ENCODE data around the gene TRIO.
"Not testable (repeated sequence)": the region's sequence is repeated elsewhere in the genome, so short reads cannot be mapped to it uniquely, and the experiment has no call there.

The TRIO gene

DNA sequence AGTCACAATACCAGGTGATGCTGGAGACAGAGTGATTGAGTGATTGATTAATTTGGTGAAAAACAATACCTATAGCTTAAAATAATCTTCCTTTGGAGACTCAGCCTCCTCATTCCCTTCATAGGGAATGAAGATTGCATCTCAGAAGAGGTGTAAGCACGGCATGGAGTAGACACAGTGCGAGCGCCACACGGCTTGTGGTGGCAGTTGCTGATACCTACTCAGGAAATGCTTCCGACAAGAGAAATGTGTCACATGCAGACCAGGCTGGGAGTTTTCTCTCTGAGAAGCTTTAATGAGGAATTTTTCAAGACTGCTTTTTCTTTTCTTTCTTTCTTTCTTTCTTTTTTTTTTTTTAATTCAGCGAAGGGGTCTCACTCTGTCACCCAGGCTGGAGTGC is 226.6 kb downstream of the TRIO start:
- no peak for DNase-seq

DNA sequence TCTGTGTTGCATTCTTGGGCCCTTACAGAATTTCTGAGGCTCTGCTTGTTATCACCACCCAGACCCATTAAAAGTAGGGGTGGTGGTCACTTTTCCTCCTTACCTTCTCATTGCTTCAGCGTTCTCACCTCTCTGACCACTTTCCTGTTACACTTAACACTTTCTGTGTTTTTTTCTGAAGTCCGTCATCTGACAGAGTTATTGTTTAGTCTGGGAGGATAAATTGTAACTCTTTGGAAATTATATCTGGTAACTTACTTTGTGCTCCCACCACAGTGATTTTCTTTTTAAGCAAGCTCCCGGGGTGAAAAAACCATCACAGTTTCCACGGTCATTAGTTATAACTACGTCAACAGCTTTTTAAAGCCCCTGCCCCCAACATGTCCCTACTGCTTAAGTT is 227.2 kb downstream of the TRIO start:
- no peak for DNase-seq

DNA sequence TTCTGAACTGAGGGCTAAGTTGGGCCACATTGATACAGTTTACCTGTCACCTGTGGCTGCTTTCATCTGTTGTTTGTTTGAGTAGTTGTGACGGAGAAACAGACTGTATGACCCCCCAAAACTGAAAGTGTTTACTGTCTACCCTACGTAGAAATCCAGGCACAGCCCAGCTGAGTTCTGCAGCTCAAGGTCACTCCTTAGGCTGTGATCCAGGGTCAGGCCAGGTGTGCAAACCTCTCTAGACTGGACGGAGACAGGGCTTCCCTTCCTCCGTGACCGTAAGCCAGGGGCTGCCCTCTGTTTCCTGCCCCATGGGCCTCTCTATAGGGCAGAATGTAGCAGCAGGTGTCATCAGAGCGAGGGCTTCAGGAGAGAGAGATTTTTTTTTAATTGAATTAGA is 230.5 kb downstream of the TRIO start:
- no peak for DNase-seq

DNA sequence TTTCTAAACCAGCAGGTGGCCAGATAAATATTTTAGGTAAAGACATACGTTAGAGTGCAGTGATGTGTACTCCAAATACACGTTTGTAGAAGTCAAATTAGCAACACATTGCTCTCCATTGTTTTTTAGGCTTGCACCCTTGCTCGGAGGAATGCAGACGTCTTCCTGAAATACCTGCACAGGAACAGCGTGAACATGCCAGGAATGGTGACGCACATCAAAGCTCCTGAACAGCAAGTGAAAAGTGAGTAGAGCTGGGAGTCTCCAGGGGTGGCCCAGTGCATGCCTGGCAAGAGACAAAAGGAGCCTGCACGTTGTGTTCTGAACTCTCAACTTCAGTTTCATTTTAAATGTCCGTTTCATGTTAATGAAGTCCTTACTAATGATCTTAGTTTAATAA is 231.0 kb downstream of the TRIO start:
- no peak for DNase-seq

DNA sequence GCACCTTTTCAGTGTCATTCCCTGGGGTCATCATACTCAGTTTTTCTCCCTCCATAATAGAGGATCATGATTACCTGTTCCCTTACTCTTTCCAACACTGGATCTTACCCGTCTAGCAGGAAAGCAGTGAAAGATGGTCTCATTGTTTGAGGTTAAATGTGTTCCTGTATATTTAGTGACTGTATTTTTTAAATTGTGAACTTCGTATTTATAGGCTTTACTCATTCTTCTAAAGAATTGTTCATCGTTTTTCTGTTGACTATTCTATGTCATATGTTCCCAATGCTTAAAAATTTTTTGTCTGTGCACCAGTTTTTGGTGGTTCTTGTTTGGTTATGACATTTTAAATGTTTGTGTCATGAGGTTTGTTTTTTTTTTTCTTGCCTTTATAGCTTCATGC is 233.6 kb downstream of the TRIO start:
- no peak for DNase-seq

DNA sequence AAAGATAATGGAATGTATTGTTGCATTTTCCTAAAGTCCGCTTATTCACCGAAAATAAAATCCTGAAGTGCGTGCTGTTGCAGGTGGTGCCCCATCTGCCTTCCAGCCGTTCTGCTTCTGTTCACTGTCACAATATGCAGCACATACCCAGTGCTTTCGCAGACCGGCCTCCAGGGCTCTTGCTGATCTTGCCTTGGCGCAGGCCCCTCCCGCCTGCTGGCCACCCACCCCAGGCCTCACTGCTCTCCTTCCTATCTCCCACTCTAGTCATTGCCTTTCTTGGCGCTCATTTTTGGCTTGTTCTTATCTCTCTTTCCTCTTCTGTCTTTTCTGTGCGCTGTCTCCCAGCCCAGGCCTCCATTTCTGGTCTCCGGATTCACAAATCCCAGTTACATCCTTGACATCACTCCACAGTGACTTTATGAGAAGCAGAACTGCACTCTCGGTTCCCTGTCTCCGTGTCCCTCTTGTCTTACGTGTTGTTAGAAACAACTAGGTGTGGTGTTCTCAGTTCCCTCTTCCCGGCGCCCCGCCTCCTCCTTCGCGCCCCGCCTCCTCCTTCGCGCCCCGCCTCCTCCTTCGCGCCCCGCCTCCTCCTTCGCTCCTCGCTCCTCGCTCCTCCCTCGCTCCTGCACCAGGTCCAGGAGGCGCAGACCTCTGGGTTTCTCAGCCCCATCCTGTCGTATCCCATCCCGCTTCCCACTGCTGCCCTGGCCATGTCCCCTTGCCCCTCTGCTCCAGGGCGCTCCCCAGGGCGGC is 236.8 kb downstream of the TRIO start:
- DNase-seq: no peak

DNA sequence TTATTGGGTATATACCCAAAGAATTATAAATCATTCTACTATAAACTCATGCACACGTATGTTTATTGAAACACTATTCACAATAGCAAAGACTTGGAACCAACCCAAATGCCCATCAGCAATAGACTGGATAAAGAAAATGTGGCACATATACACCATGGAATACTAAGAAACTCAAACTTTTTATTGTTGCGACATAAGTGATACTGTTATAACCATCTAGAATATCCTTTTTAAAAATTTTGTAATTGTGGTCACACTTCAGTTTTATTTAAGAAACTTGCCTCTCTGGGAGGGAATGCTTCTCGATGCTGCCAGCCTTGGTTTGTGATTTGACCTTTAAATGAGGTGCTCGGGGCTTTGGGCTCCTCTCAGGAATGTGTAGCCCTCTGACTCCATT is 237.6 kb downstream of the TRIO start:
- DNase-seq: no peak

DNA sequence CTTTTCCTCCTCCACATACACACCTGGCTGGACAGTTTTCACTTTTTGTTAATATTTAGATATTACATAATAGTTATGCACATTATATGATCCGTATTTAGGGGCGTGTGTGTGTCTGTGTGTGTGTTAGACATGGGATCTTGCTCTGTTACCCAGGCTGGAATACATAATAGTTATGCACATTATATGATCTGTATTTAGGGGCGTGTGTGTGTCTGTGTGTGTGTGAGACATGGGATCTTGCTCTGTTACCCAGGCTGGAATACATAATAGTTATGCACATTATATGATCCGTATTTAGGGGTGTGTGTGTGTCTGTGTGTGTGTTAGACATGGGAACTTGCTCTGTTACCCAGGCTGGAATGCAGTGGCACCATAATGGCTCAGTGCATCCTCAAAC is 239.5 kb downstream of the TRIO start:
- no peak for DNase-seq

DNA sequence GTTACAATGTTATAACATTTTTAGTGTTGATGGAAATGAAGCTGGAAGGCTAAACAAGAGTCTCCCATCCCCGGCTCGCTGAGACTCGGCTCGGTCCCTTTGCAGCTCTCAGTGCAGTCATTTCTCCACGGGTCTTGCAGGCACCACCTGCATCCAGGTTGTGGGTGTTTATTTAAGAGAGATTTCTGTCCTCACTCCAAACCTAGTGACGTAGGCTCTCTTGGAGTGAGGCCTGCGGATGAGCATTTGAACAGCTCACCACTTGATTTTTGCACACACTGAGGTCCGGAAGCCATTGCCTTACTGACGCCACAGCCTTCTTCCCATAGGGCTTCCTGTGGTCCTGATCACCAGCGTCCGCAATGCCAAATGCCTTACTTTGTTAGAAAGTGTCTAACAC is 240.8 kb downstream of the TRIO start:
- no peak for DNase-seq

DNA sequence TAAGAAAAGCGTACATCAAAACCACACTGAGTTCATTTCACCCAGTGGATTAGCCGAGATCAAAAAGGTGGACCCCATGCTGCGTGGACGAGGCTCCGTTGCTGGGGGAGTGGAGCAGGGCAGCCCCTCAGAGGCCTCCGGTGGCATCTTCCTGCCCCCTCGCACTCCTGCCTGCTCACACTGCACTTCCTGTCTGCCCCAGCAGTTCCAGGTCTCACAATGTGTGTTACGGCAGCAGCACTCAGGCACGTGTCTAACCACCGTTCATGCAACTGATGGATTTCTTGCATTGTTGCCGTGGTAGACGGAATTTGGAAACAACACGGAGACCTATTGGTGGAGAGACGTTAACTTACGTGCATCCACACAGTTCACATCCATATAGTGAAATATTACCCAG is 241.9 kb downstream of the TRIO start:
- no peak for DNase-seq

DNA sequence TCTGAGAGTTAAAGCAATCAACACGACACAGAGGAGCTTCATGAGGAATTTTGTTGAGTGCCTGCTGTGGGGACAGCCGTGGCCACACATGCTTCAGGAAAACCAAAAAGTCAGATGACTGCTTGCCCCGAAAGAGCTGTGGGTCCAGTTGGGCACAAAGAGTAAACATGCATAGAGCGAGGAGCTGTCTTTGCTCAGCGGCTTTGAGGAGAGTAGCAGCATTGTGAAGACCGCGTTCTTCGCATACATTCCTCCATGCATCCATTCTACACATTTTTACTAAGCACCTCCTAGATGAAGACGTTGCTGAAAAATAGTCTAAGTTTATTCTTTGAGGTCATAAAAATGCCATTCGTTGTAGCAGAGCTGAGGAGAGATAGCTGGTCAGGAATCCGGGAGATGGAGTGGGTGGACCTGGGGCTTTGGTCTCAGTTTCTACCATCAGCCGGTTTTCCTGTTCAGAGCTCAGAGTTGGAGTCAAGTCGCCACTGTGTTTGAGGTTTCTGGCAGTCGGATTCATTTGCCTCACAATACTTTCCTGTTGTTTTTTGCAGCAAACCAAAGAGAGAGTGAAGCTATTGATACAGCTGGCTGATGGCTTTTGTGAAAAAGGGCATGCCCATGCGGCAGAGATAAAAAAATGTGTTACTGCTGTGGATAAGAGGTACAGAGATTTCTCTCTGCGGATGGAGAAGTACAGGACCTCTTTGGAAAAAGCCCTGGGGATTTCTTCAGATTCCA is 243.9 kb downstream of the TRIO start:
- DNase-seq: no peak

DNA sequence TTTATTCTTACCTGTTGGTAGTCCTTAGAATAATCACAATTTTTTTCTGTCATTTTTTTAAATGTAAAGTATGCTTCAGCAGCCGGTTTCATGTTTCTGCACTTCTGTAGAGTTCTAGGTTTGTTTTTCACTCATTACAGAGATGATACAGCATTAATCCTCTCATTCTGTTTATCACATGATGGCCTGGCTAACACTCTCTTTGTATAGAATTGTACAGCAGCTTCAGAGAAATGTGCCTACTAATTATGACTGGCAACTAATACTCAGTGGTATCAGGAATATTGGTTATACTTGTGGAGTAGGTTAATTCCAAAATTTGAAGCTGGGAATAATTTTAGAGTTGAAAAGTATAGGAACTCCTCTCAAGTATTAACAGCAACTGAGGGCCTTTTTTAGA is 245.6 kb downstream of the TRIO start:
- DNase-seq: no peak

DNA sequence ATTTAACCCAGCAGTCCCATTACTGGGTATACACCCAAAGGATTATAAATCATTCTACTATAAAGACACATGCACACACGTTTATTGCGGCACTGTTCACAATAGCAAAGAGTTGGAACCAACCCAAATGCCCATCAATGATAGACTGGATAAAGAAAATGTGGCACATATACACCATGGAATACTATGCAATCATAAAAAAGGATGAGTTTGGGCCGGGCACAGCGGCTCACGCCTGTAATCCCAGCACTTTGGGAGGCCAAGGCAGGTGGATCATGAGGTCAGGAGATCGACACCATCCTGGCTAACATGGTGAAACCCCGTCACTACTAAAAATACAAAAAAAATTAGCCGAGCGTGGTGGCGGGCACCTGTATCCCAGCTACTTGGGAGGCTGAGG is 249.4 kb downstream of the TRIO start:
- DNase-seq: not testable (repeated sequence)

DNA sequence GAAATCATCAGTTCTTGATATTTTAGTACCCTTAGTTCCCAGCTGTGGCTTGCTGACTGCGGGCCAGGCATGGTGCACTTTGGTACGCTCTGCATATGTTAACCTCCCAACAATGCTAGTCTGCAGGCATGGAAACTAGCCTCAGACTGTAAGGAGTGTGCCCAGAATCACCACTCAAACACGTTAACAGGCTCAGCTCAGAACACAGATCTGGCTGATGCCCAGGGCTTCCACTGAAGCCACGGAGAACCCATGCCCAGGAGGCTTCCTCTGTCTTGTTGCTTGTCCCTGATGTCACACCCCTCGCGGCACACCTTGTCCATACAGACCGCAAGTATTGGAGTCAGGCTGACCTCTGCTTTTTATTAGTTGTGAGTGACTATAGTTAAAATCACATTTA is 251.2 kb downstream of the TRIO start:
- no peak for DNase-seq

DNA sequence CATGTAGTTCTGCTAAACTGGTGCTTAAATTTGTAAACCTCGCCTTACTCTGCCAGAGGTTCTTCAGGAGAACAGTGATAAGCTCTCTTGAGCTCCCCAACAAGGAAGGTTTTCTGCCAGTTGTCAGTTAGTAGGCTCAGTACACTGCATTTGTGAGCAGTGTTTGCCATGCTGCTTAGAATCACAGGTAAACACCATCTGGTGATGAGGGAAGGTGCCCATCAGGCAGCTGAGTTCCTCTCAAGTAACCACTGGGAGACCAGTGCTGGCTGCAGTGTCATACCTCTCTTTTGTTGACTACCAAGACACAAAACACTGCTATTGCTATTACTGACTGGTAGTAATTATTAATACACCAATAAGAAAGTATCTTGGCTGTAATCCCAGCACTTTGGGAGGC is 252.3 kb downstream of the TRIO start:
- no peak for DNase-seq

DNA sequence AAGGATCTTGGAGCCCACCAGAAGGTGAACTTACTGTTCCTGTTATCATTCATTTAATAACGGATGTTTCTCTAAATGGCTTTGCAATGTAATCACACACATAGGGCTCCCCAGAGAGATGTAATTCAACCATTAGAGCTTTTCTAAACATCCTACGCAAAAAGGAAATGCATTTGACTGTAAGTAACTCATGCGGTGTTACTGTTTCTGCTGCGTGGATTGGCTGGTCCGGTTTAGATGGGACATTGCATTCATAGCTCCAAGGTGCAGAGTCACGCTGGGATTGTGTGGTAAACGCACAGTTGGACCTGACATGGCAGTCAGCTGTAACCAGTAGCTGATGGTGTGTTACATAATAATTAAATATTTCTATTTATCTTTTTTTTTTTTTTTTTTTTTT is 252.9 kb downstream of the TRIO start:
- DNase-seq: no peak

DNA sequence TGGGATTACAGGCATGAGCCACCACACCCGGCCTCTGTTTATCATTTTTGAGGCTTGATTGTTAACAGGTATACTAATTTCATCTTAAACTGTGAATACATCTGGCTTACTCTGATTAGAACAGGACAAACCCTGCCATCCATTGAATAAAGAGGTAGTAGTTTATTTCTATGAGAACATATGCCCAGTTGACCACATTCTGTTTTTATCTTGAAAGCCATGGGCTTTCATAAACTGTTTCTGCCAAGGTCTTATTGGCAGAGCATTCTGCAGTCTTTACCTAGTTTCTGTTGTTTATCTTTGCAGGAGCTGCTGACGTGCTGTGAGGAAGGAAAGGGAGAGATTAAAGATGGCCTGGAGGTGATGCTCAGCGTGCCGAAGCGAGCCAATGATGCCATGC is 253.6 kb downstream of the TRIO start:
- DNase-seq: no peak

DNA sequence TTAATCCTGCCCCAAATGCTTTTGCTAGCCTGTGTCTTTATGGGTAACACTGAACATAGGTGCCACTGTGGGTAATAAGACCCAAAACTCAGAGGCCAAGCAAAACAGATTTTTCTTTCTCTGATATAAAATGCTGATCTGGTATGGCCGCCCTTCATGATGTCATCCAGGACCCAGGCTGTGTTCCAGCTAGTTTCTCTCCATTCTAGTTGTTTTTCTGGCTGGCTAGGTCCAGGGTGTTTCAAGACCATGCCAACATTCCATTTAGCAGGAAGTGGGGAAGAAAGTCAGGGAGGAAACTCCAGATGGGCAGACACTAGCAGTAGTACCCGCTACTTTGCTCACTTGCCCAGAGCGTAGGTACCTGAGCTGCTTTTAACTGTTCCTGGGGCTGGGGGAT is 254.6 kb downstream of the TRIO start:
- DNase-seq: no peak

DNA sequence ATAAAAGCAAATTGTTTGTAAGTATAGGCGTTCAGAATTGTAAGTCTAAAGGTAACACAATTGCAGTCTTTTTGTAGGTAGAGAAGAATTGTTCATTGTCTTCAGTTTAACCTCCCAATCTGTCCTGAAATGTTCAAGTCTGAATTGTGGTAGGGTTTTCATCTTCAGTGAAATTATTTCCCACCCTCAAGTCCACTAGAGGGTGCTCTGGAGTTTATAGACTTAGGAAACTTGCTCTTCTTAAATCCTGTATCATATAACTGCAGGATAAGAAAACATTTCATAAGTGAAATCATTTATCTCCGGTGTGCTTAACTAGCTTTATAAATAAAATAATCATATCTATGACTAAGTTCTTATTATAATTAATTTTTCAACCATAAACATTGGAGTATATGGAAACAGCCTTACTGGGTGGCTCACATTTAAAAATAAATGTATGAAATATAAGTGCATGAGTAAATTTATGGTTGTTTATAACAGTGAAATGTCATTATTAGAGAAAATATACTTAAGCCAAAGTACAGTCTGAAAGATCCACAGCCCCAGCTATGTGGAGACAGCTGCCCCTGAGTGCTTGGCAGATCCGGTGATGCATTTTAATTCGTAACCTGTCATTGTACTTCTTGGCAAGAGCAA is 256.0 kb downstream of the TRIO start:
- DNase-seq: peak; percentile 52

DNA sequence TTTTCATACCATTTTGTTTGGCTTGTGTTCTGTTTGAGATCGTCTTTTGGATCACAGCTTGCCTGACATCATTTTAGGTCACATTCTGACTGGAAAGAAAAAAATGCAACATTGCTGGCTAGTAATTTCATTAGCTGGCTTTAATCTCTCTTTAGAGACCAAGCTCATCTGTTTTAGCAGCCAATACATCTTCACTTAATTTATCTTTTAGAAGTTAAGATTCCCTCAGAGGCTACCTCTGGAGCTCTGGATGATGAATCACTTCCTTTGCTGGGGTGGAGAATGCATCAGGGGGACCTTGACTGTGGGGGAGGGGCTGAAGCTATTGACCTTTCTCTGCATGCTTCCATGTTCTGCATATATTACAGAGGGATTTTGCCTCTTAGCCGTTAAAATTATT is 256.9 kb downstream of the TRIO start:
- no peak for DNase-seq

DNA sequence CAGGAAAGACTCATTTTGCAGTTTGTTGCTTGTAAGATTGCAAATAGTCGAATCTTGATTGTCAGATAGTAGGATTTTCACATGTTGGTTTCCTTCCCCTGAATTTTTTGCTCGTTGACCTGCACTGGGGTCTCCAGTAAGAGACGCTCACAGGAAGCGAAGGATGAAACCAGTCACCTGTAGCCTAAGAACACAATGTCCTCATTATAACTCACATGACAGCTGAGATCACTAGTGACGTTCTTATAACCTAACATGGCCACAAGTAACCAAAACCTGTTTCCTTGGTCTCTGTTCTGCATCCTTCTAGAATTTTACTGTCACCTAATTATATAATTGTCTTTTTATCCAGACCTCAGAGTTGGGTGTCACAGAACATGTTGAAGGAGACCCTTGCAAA is 257.5 kb downstream of the TRIO start:
- no peak for DNase-seq

DNA sequence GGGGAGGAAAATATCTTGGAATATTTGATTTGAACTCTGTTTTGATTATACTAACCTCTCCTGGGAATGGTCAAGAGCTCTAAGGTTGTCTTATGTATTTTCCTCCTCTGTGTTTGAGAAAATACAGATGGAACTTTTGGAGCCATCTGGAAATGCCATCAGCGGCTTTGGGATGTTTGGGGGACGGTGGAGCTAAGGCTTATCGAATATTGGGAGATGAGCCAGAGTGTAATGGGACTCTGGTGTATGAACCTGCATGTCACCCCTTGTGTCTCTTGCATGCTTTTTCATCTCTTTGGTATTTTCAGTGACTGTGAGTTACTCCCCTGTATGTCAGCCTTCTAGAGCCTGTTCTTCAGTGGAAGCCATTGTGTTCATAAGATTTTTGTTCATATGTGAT is 258.5 kb downstream of the TRIO start:
- no peak for DNase-seq

DNA sequence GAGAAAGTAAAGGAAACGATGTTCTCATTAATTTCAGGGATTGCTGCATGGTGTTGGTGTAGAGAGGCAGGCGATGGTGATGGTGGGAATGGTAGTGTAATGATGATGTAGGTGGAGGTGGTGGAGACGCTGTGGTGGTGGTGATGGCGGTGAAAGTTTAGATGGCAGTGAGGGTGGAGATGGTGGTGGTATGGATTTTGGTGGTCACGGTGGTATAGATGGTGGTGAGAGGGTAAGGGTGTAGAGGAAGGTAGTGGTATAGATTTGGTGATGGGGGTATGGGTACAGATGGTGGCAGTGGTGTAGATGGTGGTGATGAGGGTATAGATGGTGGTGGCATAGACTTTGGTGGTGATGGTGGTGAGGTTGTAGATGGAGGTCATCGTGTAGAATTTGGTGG is 259.3 kb downstream of the TRIO start:
- no peak for DNase-seq

DNA sequence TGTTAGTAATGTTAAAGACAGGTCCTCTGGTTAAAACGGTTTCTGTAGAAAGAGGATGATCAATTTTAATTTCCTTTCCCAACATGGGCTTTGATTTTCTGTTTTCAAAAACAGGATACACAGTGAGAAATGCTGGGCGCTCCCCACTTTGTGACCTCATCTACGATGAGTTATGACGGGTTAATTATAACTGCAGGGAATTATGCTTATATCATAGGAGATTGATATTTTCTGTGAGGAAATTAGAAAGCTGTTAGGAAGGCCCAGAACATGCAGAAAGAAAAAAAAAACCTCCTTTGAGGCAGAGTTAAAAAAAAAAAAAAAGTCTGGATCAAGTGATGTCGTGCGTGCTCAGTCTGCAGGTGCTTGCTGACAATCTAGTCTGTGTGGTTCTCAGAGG is 261.6 kb downstream of the TRIO start:
- no peak for DNase-seq
